Renal cortex interstitium (tissue), 11 donors: ENCODE data around the gene GRIN2A. TPM values are rescaled to one million over a fixed set of nuclear protein-coding genes. Genes with fewer than 3 reads are reported as not detected.

Source experiments
- DNase-seq, 11 donors: peaks; one replicate each; pipeline ENCODE4 v3.0.0-alpha.2; 2013; ENCODE audit warnings: low read depth in 9 of 11, low spot score in 4 of 11; ENCODE audit errors: extremely low read depth in 1 of 11
- polyA plus RNA-seq, 3 donors: library from polyadenylated mRNA; unstranded; fragments of 120-200 nt; gene quantifications; one replicate each; pipeline ENCODE4 v1.2.1, GENCODE V29; 2013; ENCODE audit not compliant: insufficient read length in 3 of 3

The GRIN2A gene
- polyA plus RNA-seq, 3 donors = 5.8 to 6.6 (median 6.5) TPM

- DNase-seq = no peak
These were observed 360.9 kb downstream of the GRIN2A start for GRCh38 chr16:9821331-9821730.

GRCh38 chr16:9820476-9821246, 361.6 kb downstream of the GRIN2A start:
- DNase-seq = peak in 9 of 11 donors; percentile 9 to 31 (median 18)

GRCh38 chr16:9818702-9819101, 363.5 kb downstream of the GRIN2A start:
- no peak for DNase-seq

- DNase-seq = no peak
These were observed 364.6 kb downstream of the GRIN2A start for GRCh38 chr16:9817586-9817985.

GRCh38 chr16:9816644-9817043, 365.6 kb downstream of the GRIN2A start:
- no peak for DNase-seq

- DNase-seq = no peak
These were observed 368.6 kb downstream of the GRIN2A start for GRCh38 chr16:9813665-9814064.

GRCh38 chr16:9808210-9808609, 374.0 kb downstream of the GRIN2A start:
- no peak for DNase-seq

- DNase-seq = no peak
These were observed 374.9 kb downstream of the GRIN2A start for GRCh38 chr16:9807302-9807701.

GRCh38 chr16:9805109-9805508, 377.1 kb downstream of the GRIN2A start:
- DNase-seq = no peak

GRCh38 chr16:9802160-9802559, 380.1 kb downstream of the GRIN2A start:
- no peak for DNase-seq

- no peak for DNase-seq
These were observed 380.6 kb downstream of the GRIN2A start for GRCh38 chr16:9801651-9802050.

GRCh38 chr16:9800186-9800738, 382.0 kb downstream of the GRIN2A start:
- no peak for DNase-seq

GRCh38 chr16:9798952-9799580, 383.2 kb downstream of the GRIN2A start:
- no peak for DNase-seq

GRCh38 chr16:9798474-9798873, 383.8 kb downstream of the GRIN2A start:
- DNase-seq = no peak

GRCh38 chr16:9797306-9797705, 384.9 kb downstream of the GRIN2A start:
- no peak for DNase-seq

- no peak for DNase-seq
These were observed 388.6 kb downstream of the GRIN2A start for GRCh38 chr16:9793623-9794022.

- DNase-seq = no peak
These were observed 390.7 kb downstream of the GRIN2A start for GRCh38 chr16:9791556-9791955.

- DNase-seq = no peak
These were observed 392.0 kb downstream of the GRIN2A start for GRCh38 chr16:9790199-9790598.

GRCh38 chr16:9787717-9788116, 394.5 kb downstream of the GRIN2A start:
- DNase-seq = no peak

GRCh38 chr16:9780831-9781230, 401.4 kb downstream of the GRIN2A start:
- peak in 6 of 11 donors; percentile 6 to 53 (median 25) for DNase-seq
